Neural progenitor cell (in vitro differentiated cells): ENCODE results near the gene POLG2. TPM values are rescaled to one million over a fixed set of nuclear protein-coding genes. Genes with fewer than 3 reads are reported as not detected.
A peak's percentile ranks its signal among the peaks of the same experiment; 100 is the strongest.

ENCODE experiments used
- DNase-seq: peaks from one replicate; pipeline ENCODE4 v3.0.0-alpha.2; 2016; ENCODE audit warnings: low spot score
- H2AFZ ChIP-seq: fragments of 200-600 bp; sonication (generic); replicated peaks from 2 replicates; pipeline ENCODE4 v1.6.1; 2016; ENCODE audit warnings: antibody characterized with exemption
- H3F3A ChIP-seq: fragments of 200-600 bp; sonication (generic); 2 replicates; pipeline ENCODE4 v1.6.1; 2016; ENCODE audit warnings: antibody characterized with exemption, low read depth
- H3K27ac ChIP-seq: fragments of 200-600 bp; sonication (generic); 2 replicates; pipeline ENCODE4 v1.5.1; 2016; ENCODE audit warnings: mild to moderate bottlenecking
- H3K27me3 ChIP-seq: fragments of 200-600 bp; sonication (generic); 2 replicates; pipeline ENCODE4 v1.6.1; 2016; ENCODE audit warnings: mild to moderate bottlenecking, moderate library complexity
- H3K36me3 ChIP-seq: fragments of 200-600 bp; sonication (generic); 2 replicates; pipeline ENCODE4 v1.5.1; 2016
- H3K4me1 ChIP-seq: fragments of 200-600 bp; sonication (generic); 2 replicates; pipeline ENCODE4 v1.6.1; 2016; ENCODE audit warnings: mixed run types
- H3K4me2 ChIP-seq: fragments of 200-600 bp; sonication (generic); 2 replicates; pipeline ENCODE4 v1.6.1; 2016
- H3K4me3 ChIP-seq: fragments of 200-600 bp; sonication (generic); 2 replicates; pipeline ENCODE4 v1.5.1; 2016
- H3K79me2 ChIP-seq: fragments of 200-600 bp; sonication (generic); 2 replicates; pipeline ENCODE4 v1.6.1; 2016; ENCODE audit warnings: low read depth
- H3K9ac ChIP-seq: fragments of 200-600 bp; sonication (generic); 2 replicates; pipeline ENCODE4 v1.6.1; 2016
- H3K9me3 ChIP-seq: fragments of 200-600 bp; sonication (generic); 2 replicates; pipeline ENCODE4 v1.5.1; 2016; ENCODE audit warnings: low read depth
- H4K20me1 ChIP-seq: fragments of 200-600 bp; sonication (generic); 2 replicates; pipeline ENCODE4 v1.6.1; 2016; ENCODE audit warnings: low read depth
- H3K27ac Mint-ChIP-seq: 3 replicates; pipeline ENCODE4 v1.8.0; 2021; ENCODE audit warnings: mixed read lengths
- H3K27me3 Mint-ChIP-seq: 2 replicates; pipeline ENCODE4 v1.8.0; 2022; ENCODE audit warnings: low read depth, mild to moderate bottlenecking, inconsistent platforms, moderate library complexity, mixed read lengths; ENCODE audit not compliant: insufficient read depth
- H3K36me3 Mint-ChIP-seq: 3 replicates; pipeline ENCODE4 v1.8.0; 2021; ENCODE audit warnings: mixed read lengths
- H3K4me1 Mint-ChIP-seq: 3 replicates; pipeline ENCODE4 v1.8.0; 2021; ENCODE audit warnings: mixed read lengths
- H3K4me3 Mint-ChIP-seq: 3 replicates; pipeline ENCODE4 v1.8.0; 2021; ENCODE audit warnings: mild to moderate bottlenecking, moderate library complexity, mixed read lengths
- H3K9me3 Mint-ChIP-seq: 3 replicates; pipeline ENCODE4 v1.8.0; 2020; ENCODE audit warnings: mixed read lengths
- CTCF ChIP-seq: fragments of 200-600 bp; sonication (generic); IDR thresholded peaks from 2 replicates; pipeline ENCODE4 v1.5.1; 2017; ENCODE audit warnings: antibody characterized with exemption, mild to moderate bottlenecking
- EZH2 ChIP-seq: fragments of 200-600 bp; sonication (generic); IDR thresholded peaks from 2 replicates; pipeline ENCODE4 v1.6.1; 2017; ENCODE audit warnings: antibody characterized with exemption, mild to moderate bottlenecking, moderate library complexity
- EZH2phosphoT487 ChIP-seq: fragments of 200-600 bp; sonication (generic); IDR thresholded peaks from 2 replicates; pipeline ENCODE4 v1.6.1; 2017; ENCODE audit warnings: antibody characterized with exemption
- total RNA-seq: library from RNA; depleted of rRNA; stranded (reverse); fragments of >200 nt; gene quantifications from 2 replicates; pipeline ENCODE4 v1.2.3, GENCODE V29; 2015; ENCODE audit warnings: low replicate concordance

POLG2 gene
- total RNA-seq, 1 donor from 2014 or later: 33.9 TPM

GRCh38 chr17:64508683-64509082, 11.8 kb upstream of the POLG2 start:
- no peak for DNase-seq
- H3K4me2 ChIP-seq: peak overlapping the region; percentile 96
- peaks cover 47% of the 10 kb centered on the region for H4K20me1 ChIP-seq
- H3K27me3 ChIP-seq: no peaks in the 10 kb centered on the region
- peaks cover 32% of the 10 kb centered on the region for H3K36me3 Mint-ChIP-seq
- H3K4me1 ChIP-seq: peaks cover 17% of the 10 kb centered on the region
- H3K79me2 ChIP-seq: peaks cover 93% of the 10 kb centered on the region
- peak overlapping the region; percentile 93 for H3K4me3 ChIP-seq
- H3K27ac Mint-ChIP-seq: no peak overlapping the region
- peaks cover 29% of the 10 kb centered on the region for H3K36me3 ChIP-seq
- peaks cover 28% of the 10 kb centered on the region for H3K4me1 Mint-ChIP-seq
- peak overlapping the region; percentile 100 for H3K4me3 Mint-ChIP-seq
- H3K9me3 ChIP-seq: no peaks in the 10 kb centered on the region
- H3K27me3 Mint-ChIP-seq: peaks cover 12% of the 10 kb centered on the region
- H3K9ac ChIP-seq: no peak overlapping the region
- no peak overlapping the region for H3K27ac ChIP-seq
- no peak overlapping the region for H2AFZ ChIP-seq
- no peaks in the 10 kb centered on the region for H3K9me3 Mint-ChIP-seq
- no peak for TF ChIP-seq CTCF
- TF ChIP-seq EZH2phosphoT487: no peak
- TF ChIP-seq EZH2: no peak
- peaks cover 29% of the 10 kb centered on the region for H3F3A ChIP-seq

- peak overlapping the region; percentile 96 for H3K27ac ChIP-seq
- peak overlapping the region; percentile 93 for H3K4me3 ChIP-seq
- H3K79me2 ChIP-seq: peaks cover 93% of the 10 kb centered on the region
- DNase-seq: peak; percentile 86
- peaks cover 20% of the 10 kb centered on the region for H3K4me1 ChIP-seq
- peak overlapping the region; percentile 100 for H3K9ac ChIP-seq
- peaks cover 55% of the 10 kb centered on the region for H4K20me1 ChIP-seq
- Mint-ChIP-seq H3K4me3 (peak overlapping the region; percentile 100), H3K27ac (peak overlapping the region; percentile 99), H3K9me3 (no peaks in the 10 kb centered on the region), H3K36me3 (peaks cover 41% of the 10 kb centered on the region), H3K27me3 (peaks cover 12% of the 10 kb centered on the region), H3K4me1 (peaks cover 28% of the 10 kb centered on the region)
- peak; percentile 54 for TF ChIP-seq CTCF
- no peak for TF ChIP-seq EZH2
- peaks cover 42% of the 10 kb centered on the region for H3F3A ChIP-seq
- H3K4me2 ChIP-seq: peak overlapping the region; percentile 96
- H3K36me3 ChIP-seq: peaks cover 30% of the 10 kb centered on the region
- peak overlapping the region; percentile 79 for H2AFZ ChIP-seq
- H3K27me3 ChIP-seq: no peaks in the 10 kb centered on the region
- H3K9me3 ChIP-seq: no peaks in the 10 kb centered on the region
Observed at GRCh38 chr17:64507413-64507782, 10.5 kb upstream of the POLG2 start.

GRCh38 chr17:64506576-64507412, 9.9 kb upstream of the POLG2 start, which contains the start of gene CEP95:
TSS of gene CEP95 (plus strand) at chr17:64506977. CDS start at chr17:64507098, 121 bp downstream.
- H3K4me3 Mint-ChIP-seq: peak within 1 kb of the TSS; percentile 100
- Histone ChIP-seq H3K79me2 (peaks cover 93% of the 10 kb centered on the region), H3K9ac (peak within 1 kb of the TSS; percentile 100), H3F3A (peaks cover 48% of the 10 kb centered on the region), H3K9me3 (no peaks in the 10 kb centered on the region), H2AFZ (peak within 1 kb of the TSS; percentile 79), H3K4me2 (peak within 1 kb of the TSS; percentile 96), H3K4me1 (peaks cover 20% of the 10 kb centered on the region), H3K27ac (peak within 1 kb of the TSS; percentile 96), H3K27me3 (no peaks in the 10 kb centered on the region), H3K4me3 (peak within 1 kb of the TSS; percentile 93), H3K36me3 (peaks cover 33% of the 10 kb centered on the region), H4K20me1 (peaks cover 61% of the 10 kb centered on the region)
- H3K4me1 Mint-ChIP-seq: peaks cover 30% of the 10 kb centered on the region
- no peak for TF ChIP-seq EZH2phosphoT487
- TF ChIP-seq EZH2: peak; percentile 19
- H3K9me3 Mint-ChIP-seq: no peaks in the 10 kb centered on the region
- H3K27me3 Mint-ChIP-seq: peaks cover 12% of the 10 kb centered on the region
- peak; percentile 96 for DNase-seq
- H3K36me3 Mint-ChIP-seq: peaks cover 44% of the 10 kb centered on the region
- peak within 1 kb of the TSS; percentile 100 for H3K27ac Mint-ChIP-seq

- TF ChIP-seq EZH2phosphoT487: no peak
- TF ChIP-seq EZH2: peak; percentile 18
- no peak for TF ChIP-seq CTCF
- Mint-ChIP-seq H3K27ac (peak within 1 kb of the TSS; percentile 100), H3K36me3 (peaks cover 44% of the 10 kb centered on the region), H3K4me1 (peaks cover 30% of the 10 kb centered on the region), H3K27me3 (peaks cover 12% of the 10 kb centered on the region), H3K4me3 (peak within 1 kb of the TSS; percentile 100), H3K9me3 (no peaks in the 10 kb centered on the region)
- Histone ChIP-seq H3K9me3 (no peaks in the 10 kb centered on the region), H3K27me3 (no peaks in the 10 kb centered on the region), H3K9ac (peak within 1 kb of the TSS; percentile 100), H3K27ac (peak within 1 kb of the TSS; percentile 96), H3K4me1 (peaks cover 20% of the 10 kb centered on the region), H3K36me3 (peaks cover 39% of the 10 kb centered on the region), H4K20me1 (peaks cover 68% of the 10 kb centered on the region), H3K79me2 (peaks cover 93% of the 10 kb centered on the region), H2AFZ (peak within 1 kb of the TSS; percentile 79), H3K4me3 (peak within 1 kb of the TSS; percentile 93), H3K4me2 (peak within 1 kb of the TSS; percentile 96), H3F3A (peaks cover 54% of the 10 kb centered on the region)
- DNase-seq: peak; percentile 99
Observed at GRCh38 chr17:64506201-64506575, 9.3 kb upstream of the POLG2 start, which contains the start of gene DDX5. TSS of gene DDX5 (minus strand) at chr17:64506289. CDS start at chr17:64506119, 170 bp downstream.
